MM.1S (cell line): ENCODE data around the gene DTL.

Experiments
- EZH2 ChIP-seq: fragments of 300-600 bp; sonication (generic); optimal IDR thresholded peaks from 2 replicates; pipeline ENCODE3; 2017; ENCODE audit warnings: low read depth, mild to moderate bottlenecking, antibody characterized with exemption, low read length, mixed read lengths
- TF ChIP-seq, protein P1 (sequence below): fragments of 300-600 bp; sonication (generic); IDR thresholded peaks from 2 replicates; pipeline ENCODE4 v1.5.1; 2016; ENCODE audit warnings: antibody characterized with exemption, low read length, mixed read lengths

DNA sequence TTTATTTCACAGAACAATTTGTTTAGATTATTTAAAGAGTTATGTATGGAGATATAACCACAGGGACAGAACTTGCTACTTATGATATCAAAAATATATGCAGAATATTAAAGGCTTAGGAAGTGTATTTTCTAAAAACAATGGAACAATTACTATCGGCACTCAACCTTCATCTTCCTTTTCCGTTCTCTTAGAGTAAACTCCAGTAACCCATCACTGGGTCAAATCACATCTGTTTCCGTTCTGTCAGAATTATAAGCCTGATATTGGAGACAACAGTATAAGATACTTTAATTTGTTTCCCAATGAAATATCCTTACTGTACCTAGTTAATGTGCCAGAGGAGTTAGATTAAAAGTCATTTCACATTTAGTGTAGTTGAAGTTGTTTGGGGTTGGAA is 32.2 kb downstream of the DTL start:
- TF ChIP-seq, protein P1, sequence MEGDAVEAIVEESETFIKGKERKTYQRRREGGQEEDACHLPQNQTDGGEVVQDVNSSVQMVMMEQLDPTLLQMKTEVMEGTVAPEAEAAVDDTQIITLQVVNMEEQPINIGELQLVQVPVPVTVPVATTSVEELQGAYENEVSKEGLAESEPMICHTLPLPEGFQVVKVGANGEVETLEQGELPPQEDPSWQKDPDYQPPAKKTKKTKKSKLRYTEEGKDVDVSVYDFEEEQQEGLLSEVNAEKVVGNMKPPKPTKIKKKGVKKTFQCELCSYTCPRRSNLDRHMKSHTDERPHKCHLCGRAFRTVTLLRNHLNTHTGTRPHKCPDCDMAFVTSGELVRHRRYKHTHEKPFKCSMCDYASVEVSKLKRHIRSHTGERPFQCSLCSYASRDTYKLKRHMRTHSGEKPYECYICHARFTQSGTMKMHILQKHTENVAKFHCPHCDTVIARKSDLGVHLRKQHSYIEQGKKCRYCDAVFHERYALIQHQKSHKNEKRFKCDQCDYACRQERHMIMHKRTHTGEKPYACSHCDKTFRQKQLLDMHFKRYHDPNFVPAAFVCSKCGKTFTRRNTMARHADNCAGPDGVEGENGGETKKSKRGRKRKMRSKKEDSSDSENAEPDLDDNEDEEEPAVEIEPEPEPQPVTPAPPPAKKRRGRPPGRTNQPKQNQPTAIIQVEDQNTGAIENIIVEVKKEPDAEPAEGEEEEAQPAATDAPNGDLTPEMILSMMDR = no peak
- no peak for TF ChIP-seq EZH2
